Hepatic stellate cell (primary cell): Measurements from ENCODE around the gene PLSCR3.
"Not testable (repeated sequence)": the region's sequence is repeated elsewhere in the genome, so short reads cannot be mapped to it uniquely, and the experiment has no call there.

Experiments
- DNase-seq: peaks from one replicate; pipeline ENCODE4 v3.0.0; 2011; ENCODE audit warnings: low spot score

Gene PLSCR3

GRCh38 chr17:7380321-7380720 lies 14.0 kb downstream of the PLSCR3 start:
- no peak for DNase-seq

- DNase-seq: no peak
Measured at GRCh38 chr17:7379134-7379533, 15.2 kb downstream of the PLSCR3 start.

GRCh38 chr17:7374353-7374752 lies 20.0 kb downstream of the PLSCR3 start:
- DNase-seq: no peak

GRCh38 chr17:7370853-7371252 lies 23.5 kb downstream of the PLSCR3 start:
- DNase-seq: no peak

GRCh38 chr17:7369825-7370224 lies 24.5 kb downstream of the PLSCR3 start:
- no peak for DNase-seq

- DNase-seq: not testable (repeated sequence)
Measured at GRCh38 chr17:7368599-7368994, 25.7 kb downstream of the PLSCR3 start.

- no peak for DNase-seq
Measured at GRCh38 chr17:7367918-7368598, 26.3 kb downstream of the PLSCR3 start.

GRCh38 chr17:7367083-7367482 lies 27.2 kb downstream of the PLSCR3 start:
- no peak for DNase-seq

GRCh38 chr17:7365963-7366362 lies 28.4 kb downstream of the PLSCR3 start:
- not testable (repeated sequence) for DNase-seq

- no peak for DNase-seq
Measured at GRCh38 chr17:7363311-7363710, 31.0 kb downstream of the PLSCR3 start.

GRCh38 chr17:7361906-7362305 lies 32.4 kb downstream of the PLSCR3 start:
- no peak for DNase-seq

- DNase-seq: no peak
Measured at GRCh38 chr17:7357381-7357780, 36.9 kb downstream of the PLSCR3 start.

- DNase-seq: no peak
Measured at GRCh38 chr17:7356756-7357155, 37.6 kb downstream of the PLSCR3 start.

- DNase-seq: peak; percentile 74
Measured at GRCh38 chr17:7356072-7356549, 38.2 kb downstream of the PLSCR3 start.

- no peak for DNase-seq
Measured at GRCh38 chr17:7355573-7355972, 38.8 kb downstream of the PLSCR3 start.

GRCh38 chr17:7355053-7355452 lies 39.3 kb downstream of the PLSCR3 start, which contains the start of gene TMEM95:
TSS of gene TMEM95 (plus strand) at chr17:7355156. CDS start at chr17:7355205, 49 bp downstream.
- DNase-seq: no peak

- DNase-seq: no peak
Measured at GRCh38 chr17:7354262-7354843, 40.0 kb downstream of the PLSCR3 start.

GRCh38 chr17:7352910-7353635 lies 41.3 kb downstream of the PLSCR3 start:
- DNase-seq: no peak

GRCh38 chr17:7352503-7352889 lies 41.8 kb downstream of the PLSCR3 start:
- DNase-seq: no peak

- peak; percentile 98 for DNase-seq
Measured at GRCh38 chr17:7351665-7352502, 42.4 kb downstream of the PLSCR3 start, which contains the start of gene KCTD11. TSS of gene KCTD11 (plus strand) at chr17:7352162.

- no peak for DNase-seq
Measured at GRCh38 chr17:7348478-7349242, 45.7 kb downstream of the PLSCR3 start.
